Activated naive CD8-positive, alpha-beta T cell treated with anti-CD3 and anti-CD28 coated beads, Interleukin-2, amount 50 U/mL, for 16 hours (primary cell): Measurements from ENCODE around the gene FUNDC2.
"Not testable (repeated sequence)": the region's sequence is repeated elsewhere in the genome, so short reads cannot be mapped to it uniquely, and the experiment has no call there.

Source experiments
- DNase-seq: peaks from one replicate; pipeline ENCODE4 v3.0.0-alpha.2; 2020; ENCODE audit warnings: low read depth, low spot score

Gene FUNDC2

GRCh38 chrX:155026727-155027508, at the start of gene FUNDC2:
Gene FUNDC2 (plus strand): TSS chrX:155026844. CDS start chrX:155026939, 95 bp downstream.
- DNase-seq: peak; percentile 78

GRCh38 chrX:154979629-154980028, 47.0 kb upstream of the FUNDC2 start:
- no peak for DNase-seq

GRCh38 chrX:154980330-154981115, 46.1 kb upstream of the FUNDC2 start:
- peak; percentile 42 for DNase-seq

- no peak for DNase-seq
Observed at GRCh38 chrX:154981116-154981411, 45.6 kb upstream of the FUNDC2 start.

GRCh38 chrX:154986826-154987575, 39.6 kb upstream of the FUNDC2 start:
- no peak for DNase-seq

- no peak for DNase-seq
Observed at GRCh38 chrX:154987940-154988339, 38.7 kb upstream of the FUNDC2 start.

GRCh38 chrX:154988719-154989118, 37.9 kb upstream of the FUNDC2 start:
- DNase-seq: no peak

GRCh38 chrX:154990496-154990895, 36.1 kb upstream of the FUNDC2 start:
- no peak for DNase-seq

GRCh38 chrX:154991039-154991438, 35.6 kb upstream of the FUNDC2 start:
- no peak for DNase-seq

- no peak for DNase-seq
Observed at GRCh38 chrX:154991476-154991875, 35.2 kb upstream of the FUNDC2 start.

GRCh38 chrX:154998204-154998880, 28.3 kb upstream of the FUNDC2 start:
- no peak for DNase-seq

- DNase-seq: no peak
Observed at GRCh38 chrX:155000841-155001240, 25.8 kb upstream of the FUNDC2 start.

GRCh38 chrX:155001873-155002272, 24.8 kb upstream of the FUNDC2 start:
- no peak for DNase-seq

- DNase-seq: no peak
Observed at GRCh38 chrX:155005190-155005589, 21.5 kb upstream of the FUNDC2 start.

GRCh38 chrX:155006379-155006778, 20.3 kb upstream of the FUNDC2 start:
- DNase-seq: not testable (repeated sequence)

GRCh38 chrX:155006913-155007671, 19.6 kb upstream of the FUNDC2 start:
- not testable (repeated sequence) for DNase-seq

- not testable (repeated sequence) for DNase-seq
Observed at GRCh38 chrX:155008578-155008977, 18.1 kb upstream of the FUNDC2 start.

GRCh38 chrX:155009994-155010472, 16.6 kb upstream of the FUNDC2 start:
- DNase-seq: no peak

- DNase-seq: no peak
Observed at GRCh38 chrX:155020591-155020990, 6.1 kb upstream of the FUNDC2 start.

GRCh38 chrX:155022585-155022984, 4.1 kb upstream of the FUNDC2 start, which contains the start of gene F8:
Gene F8 (minus strand): TSS chrX:155022723. CDS start chrX:155022552, 171 bp downstream.
- no peak for DNase-seq
